ENCODE measurements around the gene CD2BP2. TPM values are rescaled to one million over a fixed set of nuclear protein-coding genes. Genes with fewer than 3 reads are reported as not detected.
A peak's percentile ranks its signal among the peaks of the same experiment; 100 is the strongest.

Gene CD2BP2
- total RNA-seq, 1 donor from 2014 or later: 31.9 TPM

DNA sequence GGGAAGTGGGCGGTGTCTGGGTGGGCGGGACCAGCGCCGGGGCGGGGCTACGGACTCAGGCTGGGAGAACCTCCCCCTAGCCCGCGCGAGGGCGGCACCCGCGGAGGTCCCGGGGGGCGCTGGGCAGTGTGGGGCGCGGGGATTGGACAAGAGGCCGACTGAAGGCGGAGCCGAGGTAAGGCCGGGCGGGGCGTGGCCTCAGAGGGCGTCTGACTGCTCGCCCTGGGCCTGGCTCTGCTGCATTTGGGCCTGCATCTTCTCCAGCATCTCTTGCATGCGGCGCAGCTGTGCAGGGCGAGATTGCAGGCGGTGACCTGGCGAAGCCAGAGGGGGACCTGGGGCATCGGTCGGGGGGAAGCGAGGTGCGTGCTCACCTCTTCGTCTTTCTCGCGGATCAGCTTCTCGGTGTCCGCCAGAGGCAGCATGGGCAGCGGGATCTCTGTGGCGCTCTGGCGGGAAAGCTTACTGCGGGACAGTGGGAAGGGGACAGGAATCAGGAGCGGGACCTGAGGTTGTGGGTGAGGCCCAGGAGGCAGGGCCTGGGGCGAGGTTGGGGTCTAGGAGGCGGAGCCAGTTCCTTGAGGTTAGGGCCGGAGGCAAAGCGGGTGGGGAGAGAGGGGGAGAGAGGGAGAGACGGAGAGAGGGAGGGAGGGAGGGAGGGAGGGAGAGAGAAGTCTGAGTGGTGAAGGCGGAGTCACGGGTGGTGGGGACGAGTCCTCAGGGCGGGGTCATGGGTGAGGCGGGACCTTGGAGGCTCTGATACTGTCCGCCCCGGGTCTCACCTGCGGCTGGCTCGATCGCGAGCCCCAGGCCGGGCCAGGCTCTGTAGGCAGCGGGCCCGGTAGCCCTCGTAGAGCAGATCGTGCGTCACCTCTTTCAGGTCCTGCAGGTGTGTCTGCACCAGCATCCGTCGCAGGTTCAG lies 23.4 kb upstream of the CD2BP2 start:
- peak; percentile 98 to 99 for DNase-seq (ENCODE audit: low read depth in 2 of 2)

DNA sequence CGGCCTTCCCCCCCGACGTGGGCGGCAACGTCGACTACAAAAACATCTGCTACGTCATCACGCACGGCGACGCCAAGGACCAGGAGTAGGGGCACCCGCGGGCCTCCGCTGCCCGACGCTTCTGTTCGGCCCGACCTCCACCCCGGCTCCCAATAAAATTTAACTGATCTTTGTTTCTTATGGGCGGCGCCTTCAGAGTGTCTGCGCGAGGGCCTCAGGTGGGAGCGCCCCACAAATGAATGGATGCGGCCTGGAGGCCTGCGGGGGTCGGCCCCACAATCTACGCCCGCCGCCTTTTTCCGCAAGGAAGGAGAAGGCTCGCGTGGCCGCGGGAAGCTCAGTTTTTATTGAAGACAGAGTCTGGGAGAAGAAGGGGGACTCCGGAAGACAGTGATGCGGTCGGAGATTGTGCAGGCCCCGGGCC lies 22.7 kb upstream of the CD2BP2 start:
- peak; percentile 93 to 95 for DNase-seq (ENCODE audit: low read depth in 2 of 2)

DNA sequence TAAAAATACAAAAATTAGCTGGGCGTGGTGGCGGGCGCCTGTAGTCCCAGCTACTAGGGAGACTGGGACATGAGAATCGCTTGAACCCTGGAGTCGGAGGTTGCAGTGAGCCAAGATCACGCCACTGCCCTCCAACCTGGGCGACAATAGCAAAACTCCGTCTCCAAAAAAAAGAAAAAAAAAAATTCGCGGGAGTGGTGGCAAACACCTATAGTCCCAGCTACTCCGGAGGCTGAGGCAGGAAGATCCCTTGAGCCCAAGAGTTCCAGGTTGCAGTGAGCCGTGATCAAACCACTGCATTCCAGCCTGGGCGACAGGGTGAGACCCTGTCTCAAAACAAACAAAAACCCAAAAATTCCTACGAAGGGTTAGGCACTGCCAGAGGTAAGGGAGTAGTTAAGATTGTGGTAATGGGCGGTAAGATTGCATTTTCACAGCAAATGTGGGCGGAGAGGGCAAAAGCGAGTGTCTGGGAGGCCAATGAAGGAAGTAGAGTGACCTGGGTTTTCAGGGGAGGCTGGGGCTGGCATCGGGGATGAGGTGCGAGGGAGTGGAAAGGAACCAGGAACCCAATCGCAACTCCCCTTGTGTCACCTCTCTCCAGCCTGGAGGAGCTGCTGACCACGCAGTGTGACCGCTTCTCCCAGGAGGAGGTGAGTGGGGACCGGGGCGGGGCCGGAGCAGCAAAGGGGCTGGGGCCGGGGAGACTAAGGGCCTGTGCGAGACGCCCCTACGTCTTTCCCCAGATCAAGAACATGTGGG lies 22.1 kb upstream of the CD2BP2 start:
- no peak for DNase-seq (ENCODE audit: low read depth in 2 of 2)

DNA sequence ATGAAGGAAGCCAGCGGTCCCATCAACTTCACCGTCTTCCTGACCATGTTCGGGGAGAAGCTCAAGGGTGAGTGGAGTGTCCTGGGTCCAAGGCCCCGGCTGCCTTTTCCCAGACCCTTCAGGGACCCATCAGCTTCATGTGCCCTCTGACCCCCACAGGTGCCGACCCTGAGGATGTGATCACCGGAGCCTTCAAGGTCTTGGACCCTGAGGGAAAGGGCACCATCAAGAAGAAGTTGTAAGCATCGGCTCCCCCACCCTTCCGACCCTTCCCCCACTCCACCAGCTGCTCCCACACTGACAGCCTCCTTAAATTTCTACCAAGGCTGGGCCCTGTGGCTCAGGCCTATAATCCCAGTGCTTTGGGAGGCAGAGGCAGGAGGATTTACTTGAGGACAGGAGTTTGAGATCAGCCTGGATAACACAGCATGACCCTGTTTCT lies 21.4 kb upstream of the CD2BP2 start:
- no peak for DNase-seq (ENCODE audit: low read depth in 2 of 2)

DNA sequence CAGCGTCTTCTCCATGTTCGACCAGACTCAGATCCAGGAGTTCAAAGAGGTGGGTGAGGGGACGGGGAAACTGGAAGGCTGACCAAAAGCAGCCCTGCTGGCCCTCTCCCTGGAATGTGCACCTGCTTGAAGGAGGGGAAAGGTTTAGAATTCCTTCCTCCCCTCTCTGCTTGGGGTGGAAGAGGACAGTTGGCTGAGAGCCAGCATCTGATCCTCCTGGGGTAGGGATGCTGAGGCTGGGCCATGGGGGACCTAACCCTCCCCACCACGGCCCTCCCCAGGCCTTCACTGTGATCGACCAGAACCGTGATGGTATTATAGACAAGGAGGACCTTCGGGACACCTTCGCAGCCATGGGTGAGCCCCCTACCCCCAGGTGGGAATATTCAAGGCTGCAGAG lies 20.8 kb upstream of the CD2BP2 start:
- DNase-seq (ENCODE audit: low read depth in 2 of 2): no peak

DNA sequence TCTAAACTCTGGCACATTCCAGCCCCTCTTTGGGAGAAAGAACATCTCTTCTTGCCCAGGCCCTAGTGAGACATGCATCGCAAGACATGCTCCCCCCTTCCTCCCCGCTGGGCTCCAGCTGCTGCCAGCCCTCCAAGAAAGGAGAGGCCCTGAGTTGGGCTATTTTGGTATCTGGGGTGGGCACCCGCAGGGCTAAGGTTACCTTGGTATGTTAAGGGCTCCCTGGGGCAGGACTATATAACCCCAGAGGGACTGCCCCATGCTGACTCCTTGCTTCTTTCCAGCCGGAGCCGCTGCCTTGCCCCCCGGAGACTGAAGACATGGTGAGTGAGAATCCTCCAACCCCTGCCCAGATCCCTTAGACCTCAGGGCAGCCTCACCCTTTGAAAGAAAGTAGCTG lies 19.4 kb upstream of the CD2BP2 start, which contains the start of gene MYL11:
Gene MYL11, plus strand, starts transcription at position 265 of the 400 bp plus-strand sequence. Its CDS starts 56 bp downstream, at position 321.
- no peak for DNase-seq (ENCODE audit: low read depth in 2 of 2)

DNA sequence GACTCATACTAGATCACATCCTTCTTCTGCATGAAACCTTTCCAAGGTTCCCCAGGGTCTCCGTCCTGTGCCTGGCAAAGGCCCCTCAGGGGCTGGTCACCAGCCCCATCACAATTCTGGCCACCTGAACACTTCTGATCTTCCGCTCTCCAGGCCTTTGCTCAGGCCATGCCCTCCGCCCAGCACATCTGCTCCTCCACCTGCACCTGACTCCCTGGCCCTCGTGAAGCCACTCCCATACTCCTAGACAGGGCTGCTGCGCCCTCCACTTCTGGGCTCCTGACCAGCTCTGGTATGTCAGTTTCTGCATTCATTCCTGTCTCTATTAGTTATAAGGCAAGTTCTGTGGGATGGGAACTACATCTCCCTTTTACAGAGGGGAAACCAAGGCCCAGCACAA lies 17.6 kb upstream of the CD2BP2 start:
- no peak for DNase-seq (ENCODE audit: low read depth in 2 of 2)

DNA sequence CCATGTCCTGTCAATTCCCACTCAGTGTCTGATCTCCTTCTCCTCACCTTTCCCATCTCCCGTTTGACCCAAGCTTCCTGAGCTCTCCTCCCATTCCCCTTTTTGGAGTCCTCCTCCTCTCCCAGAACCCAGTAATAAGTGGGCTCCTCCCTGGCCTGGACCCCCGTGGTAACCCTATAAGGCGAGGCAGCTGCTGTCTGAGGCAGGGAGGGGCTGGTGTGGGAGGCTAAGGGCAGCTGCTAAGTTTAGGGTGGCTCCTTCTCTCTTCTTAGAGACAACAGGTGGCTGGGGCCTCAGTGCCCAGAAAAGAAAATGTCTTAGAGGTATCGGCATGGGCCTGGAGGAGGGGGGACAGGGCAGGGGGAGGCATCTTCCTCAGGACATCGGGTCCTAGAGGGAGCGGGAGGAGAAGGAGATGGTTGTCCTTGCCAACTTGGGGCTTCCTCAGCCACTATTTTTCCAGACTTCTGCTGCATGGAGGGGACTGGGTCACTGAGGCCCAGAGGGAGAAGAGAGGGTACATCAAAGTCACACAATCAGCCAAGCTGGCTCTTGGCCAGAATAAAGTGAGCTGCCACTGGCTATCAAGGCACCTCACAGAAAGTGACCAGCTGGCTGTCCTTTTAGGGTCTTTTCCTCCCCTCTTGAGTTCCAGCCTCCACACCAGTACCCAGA lies 17.1 kb upstream of the CD2BP2 start:
- DNase-seq (ENCODE audit: low read depth in 2 of 2): no peak

DNA sequence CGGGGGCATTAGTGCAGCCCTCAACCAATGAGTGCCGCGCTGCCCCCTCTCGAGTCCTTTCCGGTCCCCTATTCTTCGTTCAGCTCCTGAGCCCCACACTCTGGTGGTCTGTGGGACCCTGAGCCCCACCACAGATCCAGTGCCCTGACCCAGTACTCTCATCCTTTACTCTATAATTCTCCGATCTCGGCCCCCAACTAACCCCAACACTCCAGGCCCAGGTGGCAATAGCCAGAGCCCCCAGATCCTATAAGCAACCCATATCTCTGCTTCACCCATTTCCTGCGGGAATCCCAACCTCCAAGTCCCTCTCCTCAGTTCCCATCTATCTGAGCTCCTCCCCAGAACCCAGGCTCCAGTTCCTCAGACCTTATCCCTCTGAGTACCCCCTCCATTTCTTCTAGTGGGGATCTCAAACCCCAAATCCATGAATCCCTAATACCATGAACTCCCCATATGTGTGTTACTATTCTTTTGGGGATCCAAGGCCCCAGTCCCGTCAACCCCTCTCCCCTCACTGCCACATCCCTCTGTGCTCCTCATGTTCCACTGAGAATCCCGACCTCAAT lies 16.2 kb upstream of the CD2BP2 start:
- no peak for DNase-seq (ENCODE audit: low read depth in 2 of 2)

DNA sequence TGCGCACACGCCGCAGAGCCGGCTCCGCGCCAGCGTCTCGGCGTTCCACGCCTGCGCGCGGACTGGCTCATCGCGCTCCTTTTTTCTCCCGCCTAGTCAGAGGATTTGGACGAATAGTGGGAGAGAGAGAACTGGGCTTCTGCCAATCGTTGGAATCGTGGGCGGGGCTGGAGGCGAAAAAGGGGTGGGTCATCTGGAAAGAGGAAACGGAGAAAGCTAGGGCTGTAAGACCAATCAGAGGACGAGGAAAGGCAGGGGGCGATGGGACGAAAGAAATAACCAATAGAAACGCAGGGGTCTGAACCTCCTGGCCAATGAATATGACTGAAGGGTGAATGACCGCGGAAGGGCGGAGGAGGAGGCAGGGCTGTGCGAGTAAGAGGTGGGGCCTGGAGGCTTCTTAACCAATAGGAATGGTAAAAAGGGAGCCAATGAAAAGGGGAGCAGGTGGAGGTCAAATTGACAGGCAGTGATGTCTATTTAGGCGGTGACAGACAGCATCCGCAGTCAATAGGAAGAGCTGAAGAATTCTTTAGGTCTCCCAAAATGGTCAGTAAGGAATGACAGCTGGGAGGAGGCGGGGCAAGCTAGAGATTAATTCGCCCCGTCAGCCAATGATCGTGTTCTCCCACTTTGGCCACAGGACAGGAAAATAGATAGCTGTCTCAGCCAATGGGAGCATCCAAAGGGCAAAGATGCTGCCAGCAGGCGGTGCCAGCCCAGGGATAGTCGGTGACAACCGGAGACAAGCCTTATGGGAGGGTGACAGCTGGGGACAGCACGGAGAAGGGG lies 15.5 kb upstream of the CD2BP2 start, which contains the start of gene TBC1D10B:
Gene TBC1D10B, minus strand, starts transcription at position 39 of the 792 bp plus-strand sequence. CDS start 311 bp downstream, outside the sequence.
- DNase-seq (ENCODE audit: low read depth in 2 of 2): peak; percentile 100

DNA sequence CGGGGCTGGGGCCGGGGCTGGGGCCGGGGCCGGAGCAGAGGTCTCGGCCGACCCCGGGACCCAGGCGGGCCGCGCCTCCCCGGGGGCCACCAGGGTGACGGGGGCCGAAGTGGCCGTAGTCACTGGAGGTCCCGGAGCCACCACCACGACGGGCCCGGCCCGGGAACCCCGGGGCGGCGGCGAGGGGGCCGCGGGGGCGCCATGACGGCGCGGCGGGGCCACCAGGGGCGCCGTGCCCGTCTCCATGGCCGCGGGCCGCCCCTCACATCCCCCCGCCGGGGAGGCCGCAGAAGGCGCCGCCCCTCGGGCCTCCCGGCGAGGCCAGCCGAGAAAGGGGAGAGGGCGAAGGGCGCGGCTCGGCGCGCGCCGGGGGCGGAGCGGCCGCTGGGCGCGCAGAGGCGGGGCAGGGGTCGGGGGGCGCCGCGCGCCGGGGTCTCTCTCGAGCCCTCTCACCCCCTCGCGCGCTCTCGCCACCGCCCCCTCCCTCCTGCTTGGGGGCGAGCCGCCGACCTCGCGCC lies 14.9 kb upstream of the CD2BP2 start:
- DNase-seq (ENCODE audit: low read depth in 2 of 2): no peak

DNA sequence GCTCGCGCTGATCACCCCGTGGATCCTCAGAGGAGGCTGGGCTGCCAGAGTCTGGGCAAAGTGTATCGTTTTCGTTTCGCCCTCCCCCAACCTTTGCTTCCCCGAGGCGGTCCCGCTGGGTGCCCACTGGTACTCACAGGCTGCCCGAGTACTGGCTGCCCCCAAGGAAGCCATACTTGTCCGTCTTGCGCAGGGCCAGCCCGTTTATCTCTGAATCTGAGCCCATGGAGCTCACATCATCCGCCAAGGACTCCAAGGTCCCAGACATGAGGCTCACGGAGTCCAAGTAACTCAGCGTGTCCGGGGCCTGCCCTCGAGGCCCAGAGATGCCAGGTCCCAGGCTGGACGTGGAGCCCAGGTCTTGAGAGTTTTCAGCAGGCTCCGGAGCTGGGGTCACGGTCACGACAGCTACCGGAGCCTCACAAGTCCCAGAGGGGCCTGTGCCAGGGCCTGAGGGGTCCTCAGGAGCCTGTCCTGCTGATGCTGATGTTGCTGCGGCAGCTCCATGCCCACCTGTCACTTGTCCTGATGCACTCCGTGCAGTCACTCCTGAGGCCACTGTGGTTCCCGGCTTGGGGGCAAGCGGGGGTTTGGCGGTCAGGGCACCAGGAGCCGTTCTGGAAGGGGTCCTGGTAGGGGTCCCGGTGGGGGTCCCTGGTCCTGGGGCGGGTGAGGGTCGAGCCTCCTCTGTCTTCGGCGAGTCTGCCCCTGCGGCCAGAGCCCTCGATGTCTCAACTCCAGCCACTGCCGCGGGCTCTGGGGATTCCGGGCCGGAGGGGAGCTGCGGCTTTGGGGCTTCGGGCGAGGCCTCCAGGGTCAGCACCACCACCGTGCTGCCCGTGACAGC lies 14.2 kb upstream of the CD2BP2 start:
- peak in 1 of 2 donors; percentile 28 for DNase-seq (ENCODE audit: low read depth in 2 of 2)

DNA sequence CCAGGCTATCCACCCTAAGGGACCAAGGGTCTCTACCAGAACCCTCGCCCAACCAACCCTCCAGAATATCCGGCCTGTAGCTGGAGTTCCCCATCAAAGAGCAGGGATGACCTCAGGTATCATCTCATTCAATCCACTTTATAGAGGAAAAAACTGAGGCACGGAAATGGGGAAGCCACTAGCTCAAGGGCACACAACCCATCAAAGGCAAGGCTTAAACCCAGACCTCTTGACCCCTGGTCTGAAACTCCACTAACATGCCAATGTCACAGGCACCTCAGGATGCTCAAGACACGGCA lies 13.6 kb upstream of the CD2BP2 start:
- no peak for DNase-seq (ENCODE audit: low read depth in 2 of 2)

DNA sequence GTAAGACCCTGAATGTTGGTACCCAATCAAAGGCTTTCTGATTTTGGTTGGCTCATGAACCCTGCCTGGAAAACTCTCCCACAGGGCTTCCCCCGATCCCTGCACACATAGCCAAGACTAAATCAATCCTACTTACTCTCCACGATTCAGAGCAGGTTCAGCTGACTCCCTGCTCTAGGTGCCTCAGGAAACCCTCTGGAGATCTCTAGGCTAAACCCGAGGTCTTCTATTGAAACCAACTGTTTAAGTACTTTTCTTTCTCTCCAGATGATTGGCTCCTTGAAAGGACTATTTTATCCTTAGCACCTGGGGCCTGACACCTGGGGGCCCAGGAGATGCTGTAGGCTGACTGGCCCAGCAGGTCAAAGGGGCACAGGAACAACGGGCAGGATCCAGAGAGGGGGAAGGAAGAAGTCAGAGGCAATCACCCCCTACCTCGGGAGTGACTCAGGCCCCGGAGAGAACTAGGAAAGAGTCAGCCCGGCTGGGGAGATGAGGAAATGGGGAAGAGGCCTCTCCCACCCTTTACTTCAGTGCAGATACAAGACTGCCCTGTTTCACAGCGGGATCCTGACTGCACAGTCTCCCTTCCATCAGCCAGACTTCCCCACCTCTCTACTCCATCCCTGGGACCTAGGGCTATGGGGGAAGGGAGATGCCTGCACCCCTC lies 13.1 kb upstream of the CD2BP2 start:
- peak; percentile 11 to 61 for DNase-seq (ENCODE audit: low read depth in 2 of 2)

DNA sequence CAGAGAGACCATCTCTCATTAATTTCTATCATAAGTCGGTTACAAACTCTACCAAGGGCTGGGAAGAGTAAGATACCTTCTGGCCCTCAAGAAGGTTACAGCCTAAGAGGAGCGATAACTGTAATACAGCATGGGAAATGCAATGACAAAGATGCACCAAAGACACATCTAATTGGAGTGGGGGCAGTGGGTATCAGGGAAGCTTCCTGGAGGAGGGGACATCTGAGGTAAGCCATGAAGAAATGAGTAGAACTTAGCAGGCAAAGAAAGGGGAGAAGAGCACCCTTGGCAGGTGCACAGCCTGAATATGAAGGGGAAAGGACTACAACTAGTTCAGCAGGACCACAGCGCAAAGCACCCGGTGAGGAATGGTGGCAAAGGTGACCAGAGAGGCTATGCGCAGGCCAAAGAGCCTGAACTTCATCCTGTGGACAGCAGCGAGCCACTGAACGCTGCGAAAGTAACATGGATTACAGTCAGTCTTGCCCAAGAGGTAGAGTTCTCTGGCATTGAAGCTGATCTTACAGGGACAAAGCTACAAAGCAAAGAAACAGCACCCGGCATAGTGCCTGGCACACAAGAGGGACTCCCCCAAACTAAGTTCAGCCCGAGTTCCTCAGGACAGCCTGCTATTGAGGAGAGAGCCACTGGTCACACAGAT lies 12.4 kb upstream of the CD2BP2 start:
- DNase-seq (ENCODE audit: low read depth in 2 of 2): peak in 1 of 2 donors; percentile 18

DNA sequence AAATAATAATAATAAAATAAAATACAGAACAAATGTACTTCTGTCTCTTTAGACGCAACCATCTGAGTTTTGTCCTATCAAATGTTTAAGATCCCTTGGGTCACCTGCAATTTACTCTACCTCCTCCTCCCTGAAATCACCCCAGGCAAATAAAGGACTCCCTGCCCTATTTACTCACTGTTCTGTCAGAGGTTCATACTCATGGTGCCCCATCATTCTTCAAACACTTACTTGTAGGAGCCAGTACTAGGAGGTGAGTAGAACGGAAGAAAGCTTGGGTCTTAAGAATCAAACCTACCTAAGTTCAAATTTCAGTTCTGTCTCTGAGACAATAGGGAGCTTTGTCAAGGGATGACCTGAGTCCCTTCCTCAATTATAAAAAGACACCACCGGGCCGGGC lies 11.4 kb upstream of the CD2BP2 start:
- DNase-seq (ENCODE audit: low read depth in 2 of 2): no peak

DNA sequence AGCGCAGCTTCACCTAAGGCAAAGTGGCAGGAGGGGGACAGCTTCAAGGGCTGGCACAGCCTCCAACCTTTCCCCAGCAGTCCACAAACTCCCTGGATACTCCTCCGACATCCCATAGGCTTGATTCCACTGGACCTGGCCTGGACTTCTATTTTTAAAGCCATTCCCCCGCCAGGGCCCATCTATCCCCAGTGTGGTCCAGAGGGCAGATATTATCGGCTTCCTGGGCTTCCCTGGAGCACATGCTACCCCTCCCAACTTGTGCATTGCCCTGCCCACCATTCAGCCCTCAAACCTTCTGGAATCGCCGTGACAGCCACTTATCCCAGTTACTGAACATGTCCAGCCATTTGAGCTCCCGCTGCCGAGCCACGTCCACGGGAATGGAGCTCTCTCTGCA lies 10.1 kb upstream of the CD2BP2 start:
- no peak for DNase-seq (ENCODE audit: low read depth in 2 of 2)

DNA sequence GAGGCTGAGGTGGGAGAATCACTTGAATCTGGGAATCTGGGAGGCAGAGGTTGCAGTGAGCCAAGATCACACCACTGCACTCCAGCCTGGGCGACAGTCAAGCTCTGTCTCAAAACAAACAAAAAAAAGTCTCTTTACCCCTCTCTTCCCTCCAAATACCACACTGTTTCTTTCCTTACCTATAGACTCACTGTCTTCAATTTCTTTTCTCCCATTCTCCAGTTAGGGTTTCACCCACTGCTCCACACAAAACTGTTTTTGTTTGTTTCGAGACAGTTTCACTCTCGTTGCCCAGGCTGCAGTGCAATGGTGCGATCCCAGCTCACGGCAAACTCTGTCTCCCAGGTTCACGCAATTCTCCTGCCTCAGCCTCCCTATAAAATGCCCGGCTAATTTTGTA lies 6.1 kb upstream of the CD2BP2 start:
- no peak for DNase-seq (ENCODE audit: low read depth in 2 of 2)

DNA sequence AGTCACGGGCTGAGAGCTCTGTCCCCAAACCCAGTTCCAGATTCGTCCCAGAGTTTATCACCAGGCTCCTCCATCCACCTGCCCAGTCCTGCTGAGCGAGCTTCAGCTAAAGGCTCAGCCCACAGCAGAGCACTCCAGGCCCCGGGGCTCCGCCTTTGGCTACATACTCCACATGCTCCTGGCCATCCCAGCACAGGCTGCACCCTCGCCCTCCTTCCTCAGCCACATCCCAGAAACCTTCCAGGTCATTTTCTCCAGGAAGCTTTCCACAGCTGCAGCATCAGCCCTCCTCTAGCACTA lies 4.7 kb upstream of the CD2BP2 start:
- no peak for DNase-seq (ENCODE audit: low read depth in 2 of 2)

Data from lung microvascular endothelial cell (primary cell).